ENCODE results near the gene EFHC1.

DNA sequence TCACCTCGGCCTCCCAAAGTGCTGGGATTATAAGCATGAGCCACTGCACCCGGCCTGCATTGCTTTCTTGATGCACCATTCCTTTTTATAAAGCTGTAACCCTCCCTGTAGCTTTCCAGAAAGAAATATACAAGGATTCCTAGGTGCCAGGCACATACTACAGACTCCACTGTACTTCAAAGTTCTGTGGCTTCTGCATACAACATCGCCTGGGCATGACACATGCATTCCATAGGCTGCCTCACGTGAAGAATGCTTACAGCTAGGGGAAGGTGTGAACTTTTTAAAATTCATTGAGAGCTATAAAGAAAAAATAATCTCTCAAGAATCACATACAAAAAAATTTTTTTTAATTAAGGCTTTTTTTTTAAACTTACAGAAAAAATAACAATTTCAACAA is 106.5 kb downstream of the EFHC1 start:
- TF ChIP-seq, protein P1, sequence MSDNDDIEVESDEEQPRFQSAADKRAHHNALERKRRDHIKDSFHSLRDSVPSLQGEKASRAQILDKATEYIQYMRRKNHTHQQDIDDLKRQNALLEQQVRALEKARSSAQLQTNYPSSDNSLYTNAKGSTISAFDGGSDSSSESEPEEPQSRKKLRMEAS (IDR thresholded peaks at IDR 0.05) = no peak
- TF ChIP-seq SIN3A (IDR thresholded peaks at IDR 0.05; ENCODE audit: low read depth) (no peak), TCF7L2 (IDR thresholded peaks at IDR 0.05; ENCODE audit: borderline replicate concordance, extremely low read depth, insufficient read depth, insufficient read length) (no peak), ZNF274 (IDR thresholded peaks at IDR 0.05; ENCODE audit: low read depth, low read length) (no peak)
- TF ChIP-seq, protein P2, sequence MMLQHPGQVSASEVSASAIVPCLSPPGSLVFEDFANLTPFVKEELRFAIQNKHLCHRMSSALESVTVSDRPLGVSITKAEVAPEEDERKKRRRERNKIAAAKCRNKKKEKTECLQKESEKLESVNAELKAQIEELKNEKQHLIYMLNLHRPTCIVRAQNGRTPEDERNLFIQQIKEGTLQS (IDR thresholded peaks at IDR 0.05) = no peak

Data from HCT116 (cell line).